Pancreas (tissue), 10 donors: ENCODE results near the gene SLC9A8. TPM values are rescaled to one million over a fixed set of nuclear protein-coding genes. Genes with fewer than 3 reads are reported as not detected.

Experiments used
- ATAC-seq, 4 donors: fragments of 200-7000 bp; cut with Tn5 transposase; one replicate each; pipeline versions ENCODE4 v1.8.0 to v1.9.1; 2020; ENCODE audit warnings: mild to moderate bottlenecking in 4 of 4, moderate library complexity in 4 of 4
- DNase-seq, 6 donors: peaks; one replicate each; pipeline ENCODE4 v3.0.0-alpha.2; 2020
- FAIRE-seq: peaks from 2 replicates; lab custom pipeline; 2012; peaks lifted over from hg19 to GRCh38; lab: Jason Lieb, UNC
- H3K27ac ChIP-seq, 4 donors: fragments of 200-600 bp; sonication (generic); 1 replicate in 3 of 4; 2 replicates in 1 of 4; pipeline versions ENCODE4 v1.5.0 to v1.8.0; 2020
- H3K27me3 ChIP-seq, 4 donors: fragments of 200-600 bp; one replicate each; pipeline ENCODE4 v1.8.0; 2021
- H3K36me3 ChIP-seq, 3 donors: fragments of 200-600 bp; sonication (generic) in 1 of 3; one replicate each; pipeline versions ENCODE4 v1.5.0 to v1.8.0; 2020 to 2021
- H3K4me1 ChIP-seq, 3 donors: fragments of 200-600 bp; one replicate each; pipeline ENCODE4 v1.8.0; 2021
- H3K4me3 ChIP-seq, 4 donors: fragments of 200-600 bp; sonication (generic) in 2 of 4; one replicate each; pipeline versions ENCODE4 v1.5.0 to v1.8.0; 2020 to 2021
- H3K9me3 ChIP-seq, 4 donors: fragments of 200-600 bp; one replicate each; pipeline ENCODE4 v1.8.0; 2021
- CTCF ChIP-seq, 4 donors: fragments of 200-600 bp; sonication (generic) in 3 of 4; IDR thresholded peaks; one replicate each; pipeline versions ENCODE4 v1.5.0 to v1.8.0; 2021; ENCODE audit warnings: antibody characterized with exemption in 4 of 4
- WGBS, 2 donors: extraction: QIAGEN DNeasy Blood & Tissue Kit; methylation state at CpG; one replicate each; pipeline ENCODE4 v1.1.7; 2013; 5-methylcytosine and 5-hydroxymethylcytosine counted together
- intact Hi-C, 3 donors: fragments of 100-400 bp; cut with DNase I; formaldehyde crosslinking; loops; one replicate each; pipeline versions ENCODE4 v1.11.1 to v1.14.2; 2022
- polyA plus RNA-seq, 2 donors: library from polyadenylated mRNA; stranded (reverse); fragments of 200-250 nt; gene quantifications; one replicate each; pipeline ENCODE4 v1.2.3, GENCODE V29; 2013
- total RNA-seq, 6 donors: library from RNA; stranded (reverse); fragmentation: NEBNext Ultra II Directional in 4 of 6; extraction: Animal tissue kit (Norgen Biotek cat#: 25700) in 4 of 6; gene quantifications; one replicate each; pipeline versions ENCODE4 v1.2.1 to v1.2.4, GENCODE V29; 2021 to 2023
- donor health status: healthy with polysubstance abuse.
- donor health status: DM: no; HTN: no; CAD: no; lungs with moderate emphysema.
- donor health status: DM: no; HTN: no; CAD: no.
- donor health status: control.
- donor health status: control.
- donor health status: Bipolar disorder and iron deficiency.
- donor health status: DM: yes; HTN: yes; CAD: no.
- donor health status: DM: no; HTN: no; CAD: no.
- donor health status: DM: no; HTN: no; CAD: no.
- donor health status: DM: yes; HTN: yes; CAD: no.

The SLC9A8 gene
- total and polyA plus RNA-seq, 8 donors: 4.8 to 9.9 (median 6.8) TPM

- Histone ChIP-seq H3K36me3 (no peaks in the 10 kb centered on the region), H3K9me3 (no peaks in the 10 kb centered on the region), H3K27ac (no peak overlapping the region), H3K4me3 (no peak overlapping the region), H3K4me1 (no peaks in the 10 kb centered on the region), H3K27me3 (no peaks in the 10 kb centered on the region)
- no peak for ATAC-seq
- no peak for FAIRE-seq
- intact Hi-C loops: no loop called here
- WGBS, 2 donors: 84 to 91% methylated on average over 9 of the region's 9 CpGs
- TF ChIP-seq CTCF (IDR thresholded peaks at IDR 0.05): no peak
- DNase-seq: no peak
Observed at GRCh38 chr20:49787371-49788357, 25.0 kb upstream of the SLC9A8 start.

- H3K4me3 ChIP-seq: no peak overlapping the region
- ATAC-seq (no peak), DNase-seq (no peak), FAIRE-seq (no peak)
- no peak overlapping the region for H3K27ac ChIP-seq
- no peaks in the 10 kb centered on the region for H3K27me3 ChIP-seq
- WGBS, 2 donors: 48% methylated on average over 9 of the region's 9 CpGs
- TF ChIP-seq CTCF (IDR thresholded peaks at IDR 0.05): no peak
- no peaks in the 10 kb centered on the region for H3K36me3 ChIP-seq
- H3K9me3 ChIP-seq: no peaks in the 10 kb centered on the region
- intact Hi-C loops: no loop called here
- H3K4me1 ChIP-seq: no peaks in the 10 kb centered on the region
Observed at GRCh38 chr20:49790077-49790798, 22.4 kb upstream of the SLC9A8 start.

- no peak for ATAC-seq
- Histone ChIP-seq H3K4me1 (no peaks in the 10 kb centered on the region), H3K9me3 (no peaks in the 10 kb centered on the region), H3K27ac (no peak overlapping the region), H3K4me3 (no peak overlapping the region), H3K36me3 (no peaks in the 10 kb centered on the region), H3K27me3 (no peaks in the 10 kb centered on the region)
- 33 to 40% methylated on average over 2 of the region's 2 CpGs for WGBS, 2 donors
- no peak for TF ChIP-seq CTCF (IDR thresholded peaks at IDR 0.05)
- intact Hi-C loops: no loop called here
- FAIRE-seq: no peak
- DNase-seq: no peak
Observed at GRCh38 chr20:49791165-49791564, 21.5 kb upstream of the SLC9A8 start.

GRCh38 chr20:49792006-49792405 is 20.6 kb upstream of the SLC9A8 start:
- DNase-seq: no peak
- no peak for FAIRE-seq
- intact Hi-C loops: no loop called here
- Histone ChIP-seq H3K4me1 (no peaks in the 10 kb centered on the region), H3K4me3 (no peak overlapping the region), H3K36me3 (no peaks in the 10 kb centered on the region), H3K9me3 (no peaks in the 10 kb centered on the region), H3K27me3 (no peaks in the 10 kb centered on the region), H3K27ac (no peak overlapping the region)
- TF ChIP-seq CTCF (IDR thresholded peaks at IDR 0.05): no peak
- WGBS, 2 donors: 83 to 92% methylated on average over 1 of the region's 1 CpG
- no peak for ATAC-seq
